COR-L47 (cell line): Measurements from ENCODE around the gene PCDHB15.
"Not testable (repeated sequence)": the region's sequence is repeated elsewhere in the genome, so short reads cannot be mapped to it uniquely, and the experiment has no call there.

Experiments used
- DNase-seq: peaks from one replicate; lab custom pipeline; 2025; lab: John Stamatoyannopoulos, UW

Gene PCDHB15

DNA sequence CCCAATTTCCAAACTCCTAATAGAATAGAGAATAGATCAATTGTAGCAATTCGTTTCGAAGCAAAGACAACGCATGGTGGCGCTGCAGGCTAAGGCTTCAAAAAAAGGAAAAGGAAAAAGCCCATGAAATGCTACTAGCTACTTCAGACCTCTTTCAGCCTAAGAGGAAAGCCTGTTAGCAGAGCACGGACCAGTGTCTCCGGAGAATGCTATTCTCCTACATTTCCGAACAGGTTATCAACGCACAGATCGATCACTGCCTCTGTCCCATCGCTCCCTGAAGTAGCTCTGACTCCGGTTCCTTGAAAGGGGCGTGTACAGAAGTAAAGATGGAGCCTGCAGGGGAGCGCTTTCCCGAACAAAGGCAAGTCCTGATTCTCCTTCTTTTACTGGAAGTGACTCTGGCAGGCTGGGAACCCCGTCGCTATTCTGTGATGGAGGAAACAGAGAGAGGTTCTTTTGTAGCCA, at the start of gene PCDHB15:
Gene PCDHB15 (plus strand): TSS at position 146 of the 468 bp plus-strand sequence. CDS start 184 bp downstream, at position 330.
- DNase-seq: peak; percentile 25

DNA sequence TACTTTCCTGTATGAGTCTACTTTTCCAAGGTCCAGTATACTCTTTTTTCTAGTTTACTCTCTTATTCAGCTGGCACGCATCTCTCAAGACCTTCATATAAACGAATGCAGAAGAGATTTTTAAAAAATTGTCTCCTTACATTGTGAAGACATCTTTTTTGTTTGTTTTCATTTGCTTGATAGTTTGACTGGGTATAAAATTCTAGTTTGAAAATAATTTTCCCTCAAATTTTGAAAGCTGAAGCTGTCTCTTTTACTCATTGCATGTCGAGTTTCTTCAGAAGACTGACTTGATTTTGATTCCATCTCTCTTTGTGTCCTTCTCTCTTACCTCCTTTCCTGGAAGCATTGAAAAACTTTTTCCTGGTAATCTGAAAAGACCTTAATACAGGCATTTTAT, 48.8 kb upstream of the PCDHB15 start:
- DNase-seq: no peak

DNA sequence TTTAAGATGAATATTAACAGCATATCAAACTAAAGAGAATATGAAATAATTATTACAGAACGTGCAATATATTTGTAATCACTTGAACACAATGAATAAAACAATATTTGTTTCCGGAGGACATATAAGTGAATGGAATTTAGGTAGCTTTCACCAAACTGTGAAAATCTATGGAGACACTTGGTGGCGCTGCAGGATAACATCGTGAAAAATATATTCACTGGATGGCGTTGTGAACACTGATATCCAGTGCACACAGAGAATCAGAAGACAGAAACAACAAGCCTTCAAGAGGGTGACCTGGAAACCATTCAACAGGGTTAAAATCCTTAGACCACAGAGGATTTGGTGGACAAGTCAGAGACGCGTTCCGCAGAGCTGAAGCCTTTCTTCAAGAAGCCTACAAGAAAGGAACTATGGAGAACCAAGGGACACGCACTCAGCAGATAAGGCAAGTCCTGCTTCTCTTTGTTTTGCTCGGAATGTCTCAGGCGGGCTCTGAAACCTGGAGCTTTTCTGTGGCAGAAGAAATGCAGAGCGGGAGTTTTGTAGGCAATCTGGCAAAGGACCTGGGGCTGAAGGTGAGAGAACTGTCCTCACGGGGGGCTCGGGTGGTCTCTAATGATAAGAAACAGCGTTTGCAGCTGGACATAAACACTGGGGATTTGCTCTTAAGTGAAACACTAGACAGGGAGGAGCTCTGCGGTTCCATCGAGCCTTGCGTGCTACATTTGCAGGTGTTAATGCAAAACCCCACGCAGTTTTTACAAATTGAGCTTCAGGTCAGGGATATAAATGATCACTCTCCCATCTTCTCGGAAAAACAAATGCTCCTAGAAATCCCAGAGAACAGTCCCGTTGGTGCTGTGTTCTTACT, 45.6 kb upstream of the PCDHB15 start, which contains the start of gene PCDHB11:
Gene PCDHB11 (plus strand): TSS at position 269 of the 877 bp plus-strand sequence. CDS start 148 bp downstream, at position 417.
- peak; percentile 64 for DNase-seq

DNA sequence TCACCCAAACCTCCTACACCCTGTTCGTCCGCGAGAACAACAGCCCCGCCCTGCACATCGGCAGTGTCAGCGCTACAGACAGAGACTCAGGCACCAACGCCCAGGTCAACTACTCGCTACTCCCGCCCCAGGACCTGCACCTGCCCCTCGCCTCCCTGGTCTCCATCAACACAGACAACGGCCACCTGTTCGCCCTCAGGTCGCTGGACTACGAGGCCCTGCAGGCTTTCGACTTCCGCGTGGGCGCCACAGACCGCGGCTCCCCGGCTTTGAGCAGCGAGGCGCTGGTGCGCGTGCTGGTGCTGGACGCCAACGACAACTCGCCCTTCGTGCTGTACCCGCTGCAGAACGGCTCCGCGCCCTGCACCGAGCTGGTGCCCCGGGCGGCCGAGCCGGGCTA, 44.1 kb upstream of the PCDHB15 start:
- not testable (repeated sequence) for DNase-seq

DNA sequence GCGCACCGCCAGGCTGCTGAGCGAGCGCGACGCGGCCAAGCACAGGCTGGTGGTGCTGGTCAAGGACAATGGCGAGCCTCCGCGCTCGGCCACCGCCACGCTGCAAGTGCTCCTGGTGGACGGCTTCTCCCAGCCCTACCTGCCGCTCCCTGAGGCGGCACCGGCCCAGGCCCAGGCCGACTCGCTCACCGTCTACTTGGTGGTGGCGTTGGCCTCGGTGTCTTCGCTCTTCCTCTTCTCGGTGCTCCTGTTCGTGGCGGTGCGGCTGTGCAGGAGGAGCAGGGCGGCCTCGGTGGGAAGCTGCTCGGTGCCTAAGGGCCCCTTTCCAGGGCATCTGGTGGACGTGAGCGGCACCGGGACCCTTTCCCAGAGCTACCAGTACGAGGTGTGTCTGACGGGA, 43.5 kb upstream of the PCDHB15 start:
- not testable (repeated sequence) for DNase-seq

DNA sequence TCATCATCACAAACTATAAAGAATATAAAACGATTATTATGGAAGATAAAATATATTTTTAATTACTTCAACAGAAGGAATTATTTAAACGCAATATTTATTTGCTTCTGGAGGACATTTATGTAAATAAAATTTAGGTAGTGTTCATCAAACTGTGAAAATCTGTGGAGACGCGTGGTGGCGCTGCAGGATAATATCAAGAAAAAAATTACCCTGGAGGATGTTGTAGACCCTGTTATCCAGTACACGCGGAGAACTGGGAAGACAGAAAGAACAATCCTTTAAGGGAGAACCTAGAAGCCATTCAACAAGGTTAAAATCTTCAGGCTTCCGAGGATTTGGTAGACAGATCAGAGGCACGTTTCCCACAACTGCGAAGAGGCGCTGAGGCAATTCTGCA, 36.7 kb upstream of the PCDHB15 start, which contains the start of gene PCDHB12:
Gene PCDHB12 (plus strand): TSS at position 242 of the 400 bp plus-strand sequence. CDS start 189 bp downstream, outside the sequence.
- DNase-seq: peak; percentile 59

DNA sequence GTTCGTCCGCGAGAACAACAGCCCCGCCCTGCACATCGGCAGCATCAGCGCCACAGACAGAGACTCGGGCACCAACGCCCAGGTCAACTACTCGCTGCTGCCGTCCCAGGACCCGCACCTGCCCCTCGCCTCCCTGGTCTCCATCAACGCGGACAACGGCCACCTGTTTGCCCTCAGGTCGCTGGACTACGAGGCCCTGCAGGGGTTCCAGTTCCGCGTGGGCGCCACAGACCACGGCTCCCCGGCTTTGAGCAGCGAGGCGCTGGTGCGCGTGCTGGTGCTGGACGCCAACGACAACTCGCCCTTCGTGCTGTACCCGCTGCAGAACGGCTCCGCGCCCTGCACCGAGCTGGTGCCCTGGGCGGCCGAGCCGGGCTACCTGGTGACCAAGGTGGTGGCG, 34.9 kb upstream of the PCDHB15 start:
- not testable (repeated sequence) for DNase-seq

DNA sequence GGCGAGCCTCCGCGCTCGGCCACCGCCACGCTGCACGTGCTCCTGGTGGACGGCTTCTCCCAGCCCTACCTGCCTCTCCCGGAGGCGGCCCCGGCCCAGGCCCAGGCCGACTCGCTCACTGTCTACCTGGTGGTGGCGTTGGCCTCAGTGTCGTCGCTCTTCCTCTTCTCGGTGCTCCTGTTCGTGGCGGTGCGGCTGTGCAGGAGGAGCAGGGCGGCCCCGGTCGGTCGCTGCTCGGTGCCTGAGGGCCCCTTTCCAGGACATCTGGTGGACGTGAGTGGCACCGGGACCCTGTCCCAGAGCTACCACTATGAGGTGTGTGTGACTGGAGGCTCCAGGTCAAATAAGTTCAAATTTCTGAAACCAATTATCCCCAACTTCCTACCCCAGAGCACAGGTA, 34.3 kb upstream of the PCDHB15 start:
- not testable (repeated sequence) for DNase-seq

DNA sequence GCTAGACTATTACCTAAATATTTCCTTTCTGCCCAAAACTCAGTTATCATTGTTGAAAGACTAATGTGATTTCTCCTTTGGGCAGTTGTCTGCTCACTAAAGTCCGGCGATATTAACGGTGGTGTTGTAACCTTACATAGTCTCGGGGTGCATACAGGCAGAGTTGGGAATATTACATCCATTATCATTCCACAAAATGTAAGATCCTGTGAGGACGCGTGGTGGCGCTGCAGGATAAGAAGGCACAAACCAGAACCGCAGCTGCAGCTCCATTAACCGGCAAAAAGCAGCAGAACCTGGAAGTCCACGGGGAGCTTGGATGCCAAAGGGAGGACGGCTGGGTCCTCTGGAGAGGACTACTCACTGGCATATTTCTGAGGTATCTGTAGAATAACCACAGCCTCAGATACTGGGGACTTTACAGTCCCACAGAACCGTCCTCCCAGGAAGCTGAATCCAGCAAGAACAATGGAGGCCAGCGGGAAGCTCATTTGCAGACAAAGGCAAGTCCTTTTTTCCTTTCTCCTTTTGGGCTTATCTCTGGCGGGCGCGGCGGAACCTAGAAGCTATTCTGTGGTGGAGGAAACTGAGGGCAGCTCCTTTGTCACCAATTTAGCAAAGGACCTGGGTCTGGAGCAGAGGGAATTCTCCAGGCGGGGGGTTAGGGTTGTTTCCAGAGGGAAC, 31.4 kb upstream of the PCDHB15 start, which contains the start of gene PCDHB13:
Gene PCDHB13 (plus strand): TSS at position 264 of the 684 bp plus-strand sequence. CDS start 205 bp downstream, at position 469.
- DNase-seq: peak; percentile 2

DNA sequence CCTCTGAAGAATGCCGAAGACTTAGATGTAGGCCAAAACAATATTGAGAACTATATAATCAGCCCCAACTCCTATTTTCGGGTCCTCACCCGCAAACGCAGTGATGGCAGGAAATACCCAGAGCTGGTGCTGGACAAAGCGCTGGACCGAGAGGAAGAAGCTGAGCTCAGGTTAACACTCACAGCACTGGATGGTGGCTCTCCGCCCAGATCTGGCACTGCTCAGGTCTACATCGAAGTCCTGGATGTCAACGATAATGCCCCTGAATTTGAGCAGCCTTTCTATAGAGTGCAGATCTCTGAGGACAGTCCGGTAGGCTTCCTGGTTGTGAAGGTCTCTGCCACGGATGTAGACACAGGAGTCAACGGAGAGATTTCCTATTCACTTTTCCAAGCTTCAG, 30.6 kb upstream of the PCDHB15 start:
- not testable (repeated sequence) for DNase-seq

DNA sequence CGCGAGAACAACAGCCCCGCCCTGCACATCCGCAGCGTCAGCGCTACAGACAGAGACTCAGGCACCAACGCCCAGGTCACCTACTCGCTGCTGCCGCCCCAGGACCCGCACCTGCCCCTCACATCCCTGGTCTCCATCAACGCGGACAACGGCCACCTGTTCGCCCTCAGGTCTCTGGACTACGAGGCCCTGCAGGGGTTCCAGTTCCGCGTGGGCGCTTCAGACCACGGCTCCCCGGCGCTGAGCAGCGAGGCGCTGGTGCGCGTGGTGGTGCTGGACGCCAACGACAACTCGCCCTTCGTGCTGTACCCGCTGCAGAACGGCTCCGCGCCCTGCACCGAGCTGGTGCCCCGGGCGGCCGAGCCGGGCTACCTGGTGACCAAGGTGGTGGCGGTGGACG, 29.7 kb upstream of the PCDHB15 start:
- not testable (repeated sequence) for DNase-seq

DNA sequence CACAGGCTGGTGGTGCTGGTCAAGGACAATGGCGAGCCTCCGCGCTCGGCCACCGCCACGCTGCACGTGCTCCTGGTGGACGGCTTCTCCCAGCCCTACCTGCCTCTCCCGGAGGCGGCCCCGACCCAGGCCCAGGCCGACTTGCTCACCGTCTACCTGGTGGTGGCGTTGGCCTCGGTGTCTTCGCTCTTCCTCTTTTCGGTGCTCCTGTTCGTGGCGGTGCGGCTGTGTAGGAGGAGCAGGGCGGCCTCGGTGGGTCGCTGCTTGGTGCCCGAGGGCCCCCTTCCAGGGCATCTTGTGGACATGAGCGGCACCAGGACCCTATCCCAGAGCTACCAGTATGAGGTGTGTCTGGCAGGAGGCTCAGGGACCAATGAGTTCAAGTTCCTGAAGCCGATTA, 29.2 kb upstream of the PCDHB15 start:
- not testable (repeated sequence) for DNase-seq

DNA sequence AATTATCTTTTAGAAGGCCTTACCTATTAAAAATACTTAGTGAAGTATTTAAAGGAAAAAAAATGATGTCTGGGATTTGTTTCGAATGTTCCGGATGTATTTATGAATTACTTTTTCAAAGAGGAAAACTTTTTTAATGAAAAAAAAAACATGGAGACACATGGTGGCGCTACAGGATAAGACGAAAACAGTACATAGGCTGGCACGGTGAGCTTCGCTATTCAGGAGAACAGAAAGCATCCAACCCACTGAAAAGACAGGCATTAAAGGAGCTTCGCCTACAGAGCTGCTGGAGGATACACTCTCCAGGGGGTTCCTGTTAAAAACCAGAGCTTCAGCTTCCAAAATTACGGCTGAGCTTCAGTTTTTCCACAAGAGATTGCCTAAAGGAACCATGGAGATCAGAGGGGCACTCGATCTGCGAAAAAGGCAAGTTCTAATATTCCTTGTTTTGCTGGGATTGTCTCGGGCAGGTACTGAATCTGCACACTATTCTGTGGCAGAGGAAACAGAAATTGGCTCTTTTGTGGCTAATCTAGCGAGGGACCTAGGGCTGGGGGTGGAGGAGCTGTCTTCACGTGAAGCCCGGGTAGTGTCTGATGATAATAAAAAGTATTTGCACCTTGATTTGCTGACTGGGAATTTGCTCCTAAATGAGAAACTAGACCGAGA, 21.9 kb upstream of the PCDHB15 start, which contains the start of gene PCDHB14:
Gene PCDHB14 (plus strand): TSS at position 232 of the 672 bp plus-strand sequence. CDS start 163 bp downstream, at position 395.
- peak; percentile 44 for DNase-seq

DNA sequence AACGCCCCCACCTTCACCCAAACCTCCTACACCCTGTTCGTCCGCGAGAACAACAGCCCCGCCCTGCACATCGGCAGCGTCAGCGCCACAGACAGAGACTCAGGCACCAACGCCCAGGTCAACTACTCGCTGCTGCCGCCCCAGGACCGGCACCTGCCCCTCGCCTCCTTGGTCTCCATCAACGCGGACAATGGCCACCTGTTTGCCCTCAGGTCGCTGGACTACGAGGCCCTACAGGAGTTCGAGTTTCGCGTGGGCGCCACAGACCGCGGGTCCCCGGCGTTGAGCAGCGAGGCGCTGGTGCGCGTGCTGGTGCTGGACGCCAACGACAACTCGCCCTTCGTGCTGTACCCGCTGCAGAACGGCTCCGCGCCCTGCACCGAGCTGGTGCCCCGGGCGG, 20.4 kb upstream of the PCDHB15 start:
- DNase-seq: not testable (repeated sequence)

DNA sequence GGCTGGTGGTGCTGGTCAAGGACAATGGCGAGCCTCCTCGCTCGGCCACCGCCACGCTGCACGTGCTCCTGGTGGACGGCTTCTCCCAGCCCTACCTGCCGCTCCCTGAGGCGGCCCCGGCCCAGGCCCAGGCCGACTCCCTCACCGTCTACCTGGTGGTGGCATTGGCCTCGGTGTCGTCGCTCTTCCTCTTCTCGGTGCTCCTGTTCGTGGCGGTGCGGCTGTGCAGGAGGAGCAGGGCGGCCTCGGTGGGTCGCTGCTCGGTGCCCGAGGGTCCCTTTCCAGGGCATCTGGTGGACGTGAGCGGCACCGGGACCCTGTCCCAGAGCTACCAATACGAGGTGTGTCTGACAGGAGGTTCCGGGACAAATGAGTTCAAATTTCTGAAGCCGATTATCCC, 19.8 kb upstream of the PCDHB15 start:
- DNase-seq: not testable (repeated sequence)

DNA sequence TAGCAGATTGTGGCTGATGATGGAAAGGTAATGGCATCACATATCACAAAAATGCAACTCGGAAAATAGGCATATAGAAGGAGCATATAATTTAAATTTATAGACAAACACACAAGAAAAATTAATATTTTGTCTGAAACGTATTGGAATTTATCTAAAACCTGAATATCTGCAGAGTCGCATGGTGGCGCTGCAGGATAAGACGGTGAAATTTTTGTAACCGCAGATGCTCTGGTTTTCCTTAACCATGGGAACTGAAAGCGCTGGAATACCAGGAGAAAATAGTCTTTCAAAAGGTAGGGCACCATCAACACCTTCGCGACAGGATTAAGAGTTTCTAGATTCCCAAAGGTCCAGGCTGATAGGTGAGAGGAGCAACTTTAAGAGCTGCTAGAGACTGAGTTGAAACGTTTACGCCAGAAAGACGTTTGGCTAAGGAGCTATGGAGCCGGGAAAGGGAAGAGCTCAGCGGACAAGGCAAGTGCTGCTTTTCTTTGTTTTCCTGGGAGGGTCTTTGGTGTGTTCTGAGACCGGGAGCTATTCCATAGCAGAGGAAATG, 11.0 kb upstream of the PCDHB15 start:
- peak; percentile 55 for DNase-seq

DNA sequence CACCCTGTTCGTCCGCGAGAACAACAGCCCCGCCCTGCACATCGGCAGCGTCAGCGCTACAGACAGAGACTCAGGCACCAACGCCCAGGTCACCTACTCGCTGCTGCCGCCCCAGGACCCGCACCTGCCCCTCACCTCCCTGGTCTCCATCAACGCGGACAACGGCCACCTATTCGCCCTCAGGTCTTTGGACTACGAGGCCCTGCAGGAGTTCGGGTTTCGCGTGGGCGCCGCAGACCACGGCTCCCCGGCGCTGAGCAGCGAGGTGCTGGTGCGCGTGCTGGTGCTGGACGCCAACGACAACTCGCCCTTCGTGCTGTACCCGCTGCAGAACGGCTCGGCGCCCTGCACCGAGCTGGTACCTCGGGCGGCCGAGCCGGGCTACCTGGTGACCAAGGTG, 9.3 kb upstream of the PCDHB15 start:
- not testable (repeated sequence) for DNase-seq

DNA sequence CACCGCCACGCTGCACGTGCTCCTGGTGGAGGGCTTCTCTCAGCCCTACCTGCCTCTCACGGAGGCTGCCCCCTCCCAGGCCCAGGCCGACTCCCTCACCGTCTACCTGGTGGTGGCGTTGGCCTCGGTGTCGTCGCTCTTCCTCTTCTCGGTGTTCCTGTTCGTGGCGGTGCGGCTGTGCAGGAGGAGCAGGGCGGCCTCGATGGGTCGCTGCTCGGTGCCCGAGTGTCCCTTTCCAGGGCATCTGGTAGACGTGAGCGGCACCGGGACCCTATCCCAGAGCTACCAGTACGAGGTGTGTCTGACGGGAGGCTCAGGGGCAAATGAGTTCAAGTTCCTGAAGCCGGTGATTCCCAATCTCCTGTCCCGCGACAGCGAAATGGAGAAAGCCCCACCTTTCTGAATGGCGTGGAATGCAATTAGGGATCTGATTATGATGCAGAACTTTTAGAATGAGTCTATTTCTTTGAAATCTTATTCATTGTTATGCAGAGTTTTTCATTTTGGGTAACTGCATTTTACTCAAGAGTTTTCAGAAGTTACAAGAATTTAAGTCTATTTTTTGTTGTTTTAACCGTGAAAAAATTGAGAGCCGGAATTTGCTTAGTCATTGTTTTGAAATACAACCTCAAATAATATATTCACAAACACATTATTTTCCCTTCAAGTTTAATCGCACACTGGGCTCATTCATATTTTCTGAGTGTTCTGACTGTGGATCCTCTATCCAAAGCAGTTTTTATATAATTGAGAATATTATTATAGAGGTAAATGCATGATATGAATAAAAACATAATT, 8.5 kb upstream of the PCDHB15 start:
- no peak for DNase-seq

DNA sequence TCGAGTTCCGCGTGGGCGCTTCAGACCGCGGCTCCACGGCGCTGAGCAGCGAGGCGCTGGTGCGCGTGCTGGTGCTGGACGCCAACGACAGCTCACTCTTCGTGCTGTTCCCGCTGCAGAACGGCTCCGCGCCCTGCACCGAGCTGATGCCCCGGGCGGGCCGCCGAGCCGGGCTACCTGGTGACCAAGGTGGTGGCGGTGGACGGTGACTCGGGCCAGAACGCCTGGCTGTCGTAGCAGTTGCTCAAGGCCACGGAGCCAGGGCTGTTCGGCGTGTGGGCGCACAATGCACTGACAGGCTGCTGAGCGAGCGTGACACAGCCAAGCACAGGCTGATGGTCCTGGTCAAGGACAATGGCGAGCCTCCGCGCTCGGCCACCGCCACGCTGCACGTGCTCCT, 3.7 kb upstream of the PCDHB15 start:
- DNase-seq: no peak

DNA sequence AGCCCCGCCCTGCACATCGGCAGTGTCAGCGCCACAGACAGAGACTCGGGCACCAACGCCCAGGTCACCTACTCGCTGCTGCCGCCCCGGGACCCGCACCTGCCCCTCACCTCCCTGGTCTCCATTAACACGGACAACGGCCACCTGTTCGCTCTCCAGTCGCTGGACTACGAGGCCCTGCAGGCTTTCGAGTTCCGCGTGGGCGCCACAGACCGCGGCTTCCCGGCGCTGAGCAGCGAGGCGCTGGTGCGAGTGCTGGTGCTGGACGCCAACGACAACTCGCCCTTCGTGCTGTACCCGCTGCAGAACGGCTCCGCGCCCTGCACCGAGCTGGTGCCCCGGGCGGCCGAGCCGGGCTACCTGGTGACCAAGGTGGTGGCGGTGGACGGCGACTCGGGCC, 1.8 kb downstream of the PCDHB15 start:
- DNase-seq: not testable (repeated sequence)

DNA sequence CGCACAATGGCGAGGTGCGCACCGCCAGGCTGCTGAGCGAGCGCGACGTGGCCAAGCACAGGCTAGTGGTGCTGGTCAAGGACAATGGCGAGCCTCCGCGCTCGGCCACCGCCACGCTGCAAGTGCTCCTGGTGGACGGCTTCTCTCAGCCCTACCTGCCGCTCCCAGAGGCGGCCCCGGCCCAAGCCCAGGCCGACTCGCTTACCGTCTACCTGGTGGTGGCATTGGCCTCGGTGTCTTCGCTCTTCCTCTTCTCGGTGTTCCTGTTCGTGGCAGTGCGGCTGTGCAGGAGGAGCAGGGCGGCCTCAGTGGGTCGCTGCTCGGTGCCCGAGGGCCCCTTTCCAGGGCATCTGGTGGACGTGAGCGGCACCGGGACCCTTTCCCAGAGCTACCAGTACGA, 2.2 kb downstream of the PCDHB15 start:
- DNase-seq: not testable (repeated sequence)
